ENCODE data around the gene SIT1. TPM values are rescaled to one million over a fixed set of nuclear protein-coding genes. Genes with fewer than 3 reads are reported as not detected.

The SIT1 gene
- polyA plus RNA-seq, 3 donors, result 0.27 to 0.36 TPM; not detected in 1

DNA sequence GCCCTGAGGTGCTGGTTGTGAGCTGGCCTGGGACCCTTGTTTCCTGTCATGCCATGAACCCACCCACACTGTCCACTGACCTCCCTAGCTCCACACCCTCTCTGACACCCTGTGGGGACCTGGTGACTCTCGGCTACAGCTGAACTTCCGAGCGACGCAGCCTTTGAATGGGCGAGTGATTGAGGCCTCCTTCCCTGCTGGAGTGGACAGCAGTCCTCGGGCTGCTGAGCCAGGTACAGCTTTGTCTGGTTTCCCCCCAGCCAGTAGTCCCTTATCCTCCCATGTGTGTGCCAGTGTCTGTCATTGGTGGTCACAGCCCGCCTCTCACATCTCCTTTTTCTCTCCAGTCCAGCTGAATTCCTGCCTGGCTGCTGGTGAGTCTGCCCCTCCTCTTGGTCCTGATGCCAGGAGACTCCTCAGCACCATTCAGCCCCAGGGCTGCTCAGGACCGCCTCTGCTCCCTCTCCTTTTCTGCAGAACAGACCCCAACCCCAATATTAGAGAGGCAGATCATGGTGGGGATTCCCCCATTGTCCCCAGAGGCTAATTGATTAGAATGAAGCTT lies 29.1 kb upstream of the SIT1 start:
- Histone ChIP-seq H3K4me1 (ENCODE audit: control insufficient read depth in 1 of 2, insufficient read depth in 2 of 2, low read length in 2 of 2) (peaks cover 12 to 13% of the 10 kb centered on the region in 2 donors), H3K79me2 (ENCODE audit: insufficient read depth, low read length) (no peaks in the 10 kb centered on the region), H2AFZ (ENCODE audit: insufficient read depth, low read depth, low read length, poor library complexity, severe bottlenecking) (no peak overlapping the region), H3K36me3 (replicated peaks in 1 of 2; ENCODE audit: control insufficient read depth in 1 of 2, insufficient read depth in 2 of 2, low read length in 2 of 2) (no peaks in the 10 kb centered on the region), H3K27me3 (ENCODE audit: control insufficient read depth in 2 of 2, insufficient read depth in 2 of 2, low read length in 2 of 2) (peaks cover 2 to 18% of the 10 kb centered on the region in 2 donors), H3K9ac (ENCODE audit: insufficient read depth, low read length, poor library complexity, severe bottlenecking) (no peak overlapping the region), H3K9me3 (replicated peaks in 1 of 2; ENCODE audit: control insufficient read depth in 1 of 2, insufficient read depth in 1 of 2, low read length in 2 of 2) (no peaks in the 10 kb centered on the region), H3K27ac (ENCODE audit: low read depth in 1 of 2, low read length in 2 of 2) (no peak overlapping the region), H3K4me3 (replicated peaks in 1 of 3; ENCODE audit: low read depth in 2 of 3, low read length in 3 of 3) (no peak overlapping the region), H4K20me1 (ENCODE audit: insufficient read depth, low read length) (no peaks in the 10 kb centered on the region), H3K4me2 (replicated peaks; ENCODE audit: extremely low read depth, low read length, poor library complexity, severe bottlenecking) (no peak overlapping the region)
- TF ChIP-seq, protein P1, sequence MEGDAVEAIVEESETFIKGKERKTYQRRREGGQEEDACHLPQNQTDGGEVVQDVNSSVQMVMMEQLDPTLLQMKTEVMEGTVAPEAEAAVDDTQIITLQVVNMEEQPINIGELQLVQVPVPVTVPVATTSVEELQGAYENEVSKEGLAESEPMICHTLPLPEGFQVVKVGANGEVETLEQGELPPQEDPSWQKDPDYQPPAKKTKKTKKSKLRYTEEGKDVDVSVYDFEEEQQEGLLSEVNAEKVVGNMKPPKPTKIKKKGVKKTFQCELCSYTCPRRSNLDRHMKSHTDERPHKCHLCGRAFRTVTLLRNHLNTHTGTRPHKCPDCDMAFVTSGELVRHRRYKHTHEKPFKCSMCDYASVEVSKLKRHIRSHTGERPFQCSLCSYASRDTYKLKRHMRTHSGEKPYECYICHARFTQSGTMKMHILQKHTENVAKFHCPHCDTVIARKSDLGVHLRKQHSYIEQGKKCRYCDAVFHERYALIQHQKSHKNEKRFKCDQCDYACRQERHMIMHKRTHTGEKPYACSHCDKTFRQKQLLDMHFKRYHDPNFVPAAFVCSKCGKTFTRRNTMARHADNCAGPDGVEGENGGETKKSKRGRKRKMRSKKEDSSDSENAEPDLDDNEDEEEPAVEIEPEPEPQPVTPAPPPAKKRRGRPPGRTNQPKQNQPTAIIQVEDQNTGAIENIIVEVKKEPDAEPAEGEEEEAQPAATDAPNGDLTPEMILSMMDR (IDR thresholded peaks at IDR 0.05), result no peak
- intact Hi-C loops (cut with micrococcal nuclease), result no loop called here
- 97% methylated on average over 7 of the region's 8 CpGs for WGBS (ENCODE audit: insufficient coverage)
- Mint-ChIP-seq H3K4me3 (no peak overlapping the region), H3K9me3 (peaks cover 0 to 3% (median 0%) of the 10 kb centered on the region in 7 donors), H3K27me3 (ENCODE audit: low read depth in 3 of 3) (peaks cover 15 to 25% (median 25%) of the 10 kb centered on the region in 3 donors), H3K36me3 (peaks cover 0 to 3% of the 10 kb centered on the region in 2 donors), H3K27ac (no peak overlapping the region), H3K4me1 (peaks cover 10% of the 10 kb centered on the region)
- no peak for DNase-seq

DNA sequence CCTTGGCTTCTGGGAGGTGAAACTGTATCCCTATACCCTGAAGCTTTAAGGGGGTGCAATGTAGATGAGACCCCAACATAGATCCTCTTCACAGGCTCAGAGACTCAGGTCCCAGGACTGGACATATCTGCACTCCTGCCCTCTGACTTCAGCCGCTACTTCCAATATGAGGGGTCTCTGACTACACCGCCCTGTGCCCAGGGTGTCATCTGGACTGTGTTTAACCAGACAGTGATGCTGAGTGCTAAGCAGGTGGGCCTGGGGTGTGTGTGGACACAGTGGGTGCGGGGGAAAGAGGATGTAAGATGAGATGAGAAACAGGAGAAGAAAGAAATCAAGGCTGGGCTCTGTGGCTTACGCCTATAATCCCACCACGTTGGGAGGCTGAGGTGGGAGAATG lies 28.4 kb upstream of the SIT1 start:
- Mint-ChIP-seq H3K36me3 (peaks cover 0 to 5% of the 10 kb centered on the region in 2 donors), H3K27ac (no peak overlapping the region), H3K4me1 (peaks cover 10% of the 10 kb centered on the region), H3K4me3 (no peak overlapping the region), H3K27me3 (ENCODE audit: low read depth in 3 of 3) (peaks cover 22 to 33% (median 32%) of the 10 kb centered on the region in 3 donors), H3K9me3 (peaks cover 0 to 5% (median 2%) of the 10 kb centered on the region in 7 donors)
- Histone ChIP-seq H3K27me3 (ENCODE audit: control insufficient read depth in 2 of 2, insufficient read depth in 2 of 2, low read length in 2 of 2) (peaks cover 7 to 25% of the 10 kb centered on the region in 2 donors), H3K4me3 (replicated peaks in 1 of 3; ENCODE audit: low read depth in 2 of 3, low read length in 3 of 3) (no peak overlapping the region), H3K27ac (ENCODE audit: low read depth in 1 of 2, low read length in 2 of 2) (no peak overlapping the region), H4K20me1 (ENCODE audit: insufficient read depth, low read length) (no peaks in the 10 kb centered on the region), H3K4me2 (replicated peaks; ENCODE audit: extremely low read depth, low read length, poor library complexity, severe bottlenecking) (no peak overlapping the region), H3K9ac (ENCODE audit: insufficient read depth, low read length, poor library complexity, severe bottlenecking) (no peak overlapping the region), H3K4me1 (ENCODE audit: control insufficient read depth in 1 of 2, insufficient read depth in 2 of 2, low read length in 2 of 2) (peaks cover 12 to 13% of the 10 kb centered on the region in 2 donors), H3K36me3 (replicated peaks in 1 of 2; ENCODE audit: control insufficient read depth in 1 of 2, insufficient read depth in 2 of 2, low read length in 2 of 2) (no peaks in the 10 kb centered on the region), H2AFZ (ENCODE audit: insufficient read depth, low read depth, low read length, poor library complexity, severe bottlenecking) (no peak overlapping the region), H3K79me2 (ENCODE audit: insufficient read depth, low read length) (no peaks in the 10 kb centered on the region), H3K9me3 (replicated peaks in 1 of 2; ENCODE audit: control insufficient read depth in 1 of 2, insufficient read depth in 1 of 2, low read length in 2 of 2) (no peaks in the 10 kb centered on the region)
- TF ChIP-seq, protein P1 (IDR thresholded peaks at IDR 0.05), result no peak
- WGBS (ENCODE audit: insufficient coverage), result 95% methylated on average over 3 of the region's 5 CpGs
- no peak for DNase-seq
- intact Hi-C loops (cut with micrococcal nuclease), result no loop called here
